Fibroblast of skin of left quadriceps (primary cell): Measurements from ENCODE around the gene PRKCE.
A peak's percentile ranks its signal among the peaks of the same experiment; 100 is the strongest.

Experiments used
- DNase-seq, 2 experiments: peaks; one replicate each; pipeline ENCODE4 v3.0.0-alpha.2; 2013; ENCODE audit warnings: low read depth in 2 of 2

Gene PRKCE

DNA sequence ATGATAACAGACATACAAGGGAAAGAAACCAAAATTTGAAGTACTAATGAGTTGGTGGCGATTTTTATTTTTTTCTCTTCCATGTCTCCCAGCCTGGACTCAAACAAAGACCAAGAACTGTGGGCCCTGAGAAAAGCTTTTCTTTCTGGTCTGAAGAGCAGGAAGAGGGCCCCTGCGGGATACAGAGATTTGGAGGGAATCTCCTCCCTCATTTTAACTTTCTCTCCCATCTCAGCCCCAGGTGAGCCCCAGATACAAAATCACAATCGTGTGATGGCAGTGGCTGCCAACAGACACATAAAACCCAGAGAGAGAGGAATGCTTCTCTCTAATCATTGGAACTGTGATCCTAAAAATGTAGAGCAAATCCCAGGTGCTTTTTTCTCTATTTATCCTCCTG, 19.5 kb upstream of the PRKCE start:
- no peak for DNase-seq

DNA sequence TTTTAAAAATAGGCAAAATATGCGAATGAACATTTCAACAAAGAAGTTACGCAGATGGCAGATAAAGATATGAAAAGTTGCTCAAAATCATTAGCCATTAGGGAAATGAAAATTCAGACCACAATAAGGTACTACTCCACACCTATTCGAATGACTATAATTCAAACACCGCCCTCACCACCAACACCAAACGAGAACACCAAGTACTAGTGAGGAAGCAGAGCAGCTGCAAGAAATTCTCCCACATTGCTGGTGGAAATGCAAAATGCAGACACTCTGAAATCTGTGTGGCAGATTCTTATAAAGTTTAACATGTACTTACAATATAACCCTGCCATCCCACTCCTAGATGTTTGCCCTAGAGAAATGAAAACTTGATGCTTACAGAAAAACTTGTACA, 17.3 kb upstream of the PRKCE start:
- no peak for DNase-seq

DNA sequence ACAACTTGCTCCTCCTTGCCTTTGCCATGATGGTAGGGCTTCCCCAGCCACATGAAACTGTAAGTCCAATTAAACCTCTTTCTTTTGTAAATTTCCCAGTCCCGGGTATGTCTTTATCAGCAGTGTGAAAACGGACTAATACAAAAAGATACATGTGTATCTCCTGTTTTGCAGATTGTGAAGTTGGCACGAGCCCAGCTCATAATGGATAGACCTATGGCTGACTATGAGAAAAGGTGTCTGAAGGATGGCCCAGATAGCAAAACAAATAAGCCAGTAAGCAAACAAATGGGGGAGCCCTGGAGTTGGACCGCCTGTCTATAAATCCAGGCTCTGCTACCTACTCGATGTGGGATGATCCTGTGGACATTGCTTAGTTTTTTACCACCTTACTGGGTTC, 15.5 kb upstream of the PRKCE start:
- no peak for DNase-seq

DNA sequence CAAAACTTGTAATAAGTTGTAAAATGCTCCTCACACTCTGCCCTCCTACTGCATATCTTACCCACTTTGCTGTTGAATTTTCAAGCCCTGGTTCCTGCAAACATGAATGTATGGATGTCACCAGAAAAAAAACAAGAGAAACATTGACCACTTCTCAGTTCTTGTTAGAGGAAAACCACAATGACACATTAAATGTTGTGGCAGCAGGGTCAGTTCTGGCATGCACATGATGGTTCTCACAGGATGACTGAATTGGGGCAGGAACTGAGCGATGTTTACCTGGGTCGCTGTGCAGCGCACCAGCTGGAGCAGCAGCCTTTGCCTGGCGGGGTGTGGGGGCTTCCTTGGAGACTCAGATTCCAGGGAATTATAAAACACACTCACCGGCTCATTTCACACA, 14.0 kb upstream of the PRKCE start:
- DNase-seq: no peak

DNA sequence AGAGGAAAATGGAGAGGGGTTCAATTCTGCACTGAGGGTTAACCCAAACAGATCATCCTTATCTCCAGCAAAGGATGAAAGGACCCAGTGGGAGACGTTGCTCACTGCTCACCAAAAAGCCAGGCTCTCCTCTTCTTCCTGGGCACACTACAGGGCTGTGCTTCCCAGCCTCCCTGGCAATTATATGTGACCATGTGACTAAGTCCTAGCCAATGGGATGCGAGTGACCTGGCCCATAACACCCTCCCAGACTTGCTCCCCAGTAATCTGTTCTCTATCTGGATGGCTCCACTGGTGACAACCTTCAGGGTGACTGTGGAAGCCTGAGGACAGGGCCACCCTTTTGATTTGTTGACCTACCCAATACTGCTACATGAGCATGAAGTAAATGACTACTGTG, 10.9 kb upstream of the PRKCE start:
- DNase-seq: no peak

DNA sequence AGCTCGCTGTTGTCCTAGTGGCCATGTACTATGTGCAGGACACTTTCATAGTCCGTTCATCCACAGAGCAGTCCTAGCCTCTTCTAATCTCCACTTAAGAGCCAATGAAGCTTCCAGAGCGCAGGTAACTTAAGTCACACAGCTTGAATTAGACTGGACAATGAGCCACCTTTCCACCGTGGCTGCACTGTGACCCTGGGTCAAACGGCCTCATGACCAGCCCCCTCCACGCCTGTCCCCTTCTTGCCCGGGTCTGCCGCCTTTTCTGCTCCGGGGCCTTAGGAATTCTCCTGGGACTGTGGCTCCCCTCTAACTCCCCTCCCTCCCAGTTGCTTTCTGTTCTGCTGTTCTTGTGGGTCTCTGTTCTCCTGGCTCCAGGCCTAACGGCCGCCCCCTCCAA, 8.4 kb upstream of the PRKCE start:
- DNase-seq: no peak

DNA sequence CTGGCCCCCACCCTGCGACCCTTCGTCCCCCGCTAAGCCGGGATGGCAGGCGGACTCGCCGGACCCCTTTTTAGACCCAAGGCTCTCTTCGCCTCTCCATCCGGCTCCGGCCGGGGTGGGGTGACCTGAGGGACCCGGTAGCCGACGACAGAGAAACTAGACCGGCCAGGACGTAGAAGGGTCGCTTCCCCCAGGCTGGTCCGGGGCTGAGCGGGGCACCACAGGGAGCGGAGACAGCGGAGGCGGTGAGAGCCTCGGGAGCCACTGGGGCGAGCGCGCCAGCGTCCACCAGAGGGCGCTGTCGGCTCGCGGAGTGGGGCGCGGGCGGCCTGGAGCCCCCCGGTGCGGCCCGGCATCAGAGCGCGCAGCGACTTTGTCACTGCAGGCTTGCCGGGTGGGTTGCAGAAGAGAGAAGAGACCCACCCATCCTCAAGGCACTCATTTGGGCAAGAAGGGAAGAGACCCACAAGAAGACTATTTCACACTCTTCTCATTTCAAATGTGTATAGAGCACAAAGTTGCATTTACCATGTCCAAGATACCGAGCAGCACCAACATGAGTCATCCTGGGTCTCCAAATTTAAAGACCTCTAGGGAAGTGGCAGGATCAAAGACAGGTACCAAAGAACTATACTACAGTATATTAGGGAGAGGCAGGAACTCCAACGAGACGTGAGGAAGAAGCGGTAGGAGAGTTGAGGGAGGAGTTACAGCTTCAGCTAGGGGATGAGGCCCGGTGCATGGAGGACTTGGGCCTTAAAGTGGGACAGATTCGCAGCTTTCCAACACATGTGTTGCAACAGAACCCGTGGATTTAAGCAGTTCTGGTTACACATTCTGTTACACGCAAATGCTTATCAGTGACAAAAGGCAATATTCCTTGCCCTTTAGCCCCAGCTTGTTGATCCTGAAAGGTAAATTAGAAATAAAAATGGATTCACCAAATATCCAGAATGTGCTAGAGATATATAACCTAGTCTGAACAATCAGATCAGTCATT, 7.6 kb upstream of the PRKCE start:
- no peak for DNase-seq

DNA sequence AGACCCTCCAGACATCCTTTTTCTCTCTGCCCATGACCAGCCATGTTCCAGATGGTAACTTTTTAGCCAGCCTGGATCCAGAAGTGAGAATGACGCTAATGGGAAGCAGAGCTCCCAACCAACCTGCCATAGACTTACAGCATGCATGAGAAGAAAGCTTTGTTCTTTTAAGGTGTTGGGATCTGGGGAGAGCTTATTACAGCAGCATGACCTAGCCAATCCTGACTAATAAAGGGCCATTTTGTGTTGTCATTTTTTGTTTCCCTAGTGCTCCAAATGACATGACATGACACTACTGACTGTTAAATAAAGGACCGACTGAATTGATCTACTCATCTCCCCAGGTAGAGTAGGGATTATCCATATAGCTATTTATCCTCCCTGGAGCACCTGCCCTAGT, 5.2 kb upstream of the PRKCE start:
- no peak for DNase-seq

DNA sequence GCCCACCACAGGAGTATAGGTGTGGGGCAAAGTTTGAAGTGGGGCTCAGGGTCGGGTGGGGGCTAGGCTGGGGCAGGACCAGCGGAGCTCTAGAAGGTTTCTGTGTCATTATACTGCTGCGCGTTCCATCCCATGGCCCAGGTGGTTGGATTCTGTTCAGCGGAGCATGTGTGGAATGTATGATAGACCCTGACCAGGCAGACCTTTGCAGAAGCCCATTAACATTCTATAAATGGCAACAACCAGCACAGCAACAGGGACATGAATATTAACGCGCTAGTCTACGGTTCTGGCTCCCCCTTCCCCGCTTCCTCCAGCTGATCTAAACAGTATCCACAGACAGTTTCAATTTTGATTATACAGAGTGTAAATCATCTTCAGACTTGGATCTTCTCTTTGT, 4.1 kb upstream of the PRKCE start:
- no peak for DNase-seq

DNA sequence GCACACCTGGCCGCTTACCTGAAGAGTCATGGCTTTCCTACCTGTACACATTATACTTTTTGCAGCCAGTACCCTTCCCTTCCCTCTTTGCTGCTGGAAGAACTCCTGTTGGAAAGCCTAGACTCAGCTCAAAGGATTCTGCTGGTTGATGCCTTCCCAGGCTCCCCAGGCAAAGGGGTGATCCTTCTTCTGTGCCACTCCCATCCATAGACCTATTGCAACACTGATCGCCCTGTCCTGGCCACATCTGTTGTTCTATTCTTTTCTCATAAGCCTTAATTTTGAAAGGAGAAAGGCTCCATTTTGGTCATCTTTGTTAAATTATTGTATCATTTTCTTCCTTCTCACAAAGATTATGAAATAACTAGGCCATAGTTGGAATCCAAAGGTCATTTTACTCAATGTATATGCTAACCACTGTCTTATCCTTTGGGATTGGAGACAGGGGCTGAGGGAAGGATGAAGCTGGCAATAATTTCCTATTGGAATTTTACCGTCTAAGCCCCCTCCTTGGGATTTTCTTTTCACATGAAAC, 3.4 kb upstream of the PRKCE start:
- no peak for DNase-seq

DNA sequence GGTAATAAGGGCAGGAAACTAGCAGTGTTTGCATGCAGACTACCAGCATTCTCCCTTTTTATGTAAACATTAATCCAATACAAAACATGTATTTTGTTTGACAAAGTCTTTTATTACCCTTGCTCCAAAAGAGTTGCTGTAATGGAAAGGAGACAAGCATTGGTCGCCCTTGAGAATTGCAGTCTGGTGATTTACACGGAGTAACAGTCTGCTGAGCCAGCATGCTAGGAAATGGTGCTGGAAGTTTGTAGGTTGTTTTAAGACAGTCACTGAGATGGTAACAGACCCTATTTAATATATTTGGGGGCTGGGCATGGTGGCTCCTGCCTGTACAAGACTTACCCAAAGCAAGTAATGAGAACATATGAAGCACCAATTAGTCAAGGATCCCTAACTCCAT, 2.8 kb upstream of the PRKCE start:
- no peak for DNase-seq

DNA sequence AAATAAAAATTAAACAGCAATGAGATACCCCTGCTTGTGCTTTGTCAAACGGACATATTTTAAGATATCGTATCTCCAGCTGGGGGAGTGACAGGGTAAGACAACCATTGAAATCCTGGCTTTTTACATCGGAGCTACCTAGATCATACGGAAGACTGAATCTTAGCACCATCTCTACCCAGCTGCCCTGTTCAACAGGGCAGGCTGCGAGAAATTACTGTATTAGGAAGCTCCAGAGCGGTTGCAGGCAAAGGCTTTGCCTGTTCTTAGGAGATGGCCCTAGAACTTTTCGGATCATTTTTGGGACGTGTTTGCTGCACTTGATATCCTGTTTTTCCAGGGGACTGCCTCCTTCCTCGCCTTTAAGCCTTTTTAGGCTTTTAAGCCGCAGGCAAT, 2.0 kb upstream of the PRKCE start:
- DNase-seq: no peak

DNA sequence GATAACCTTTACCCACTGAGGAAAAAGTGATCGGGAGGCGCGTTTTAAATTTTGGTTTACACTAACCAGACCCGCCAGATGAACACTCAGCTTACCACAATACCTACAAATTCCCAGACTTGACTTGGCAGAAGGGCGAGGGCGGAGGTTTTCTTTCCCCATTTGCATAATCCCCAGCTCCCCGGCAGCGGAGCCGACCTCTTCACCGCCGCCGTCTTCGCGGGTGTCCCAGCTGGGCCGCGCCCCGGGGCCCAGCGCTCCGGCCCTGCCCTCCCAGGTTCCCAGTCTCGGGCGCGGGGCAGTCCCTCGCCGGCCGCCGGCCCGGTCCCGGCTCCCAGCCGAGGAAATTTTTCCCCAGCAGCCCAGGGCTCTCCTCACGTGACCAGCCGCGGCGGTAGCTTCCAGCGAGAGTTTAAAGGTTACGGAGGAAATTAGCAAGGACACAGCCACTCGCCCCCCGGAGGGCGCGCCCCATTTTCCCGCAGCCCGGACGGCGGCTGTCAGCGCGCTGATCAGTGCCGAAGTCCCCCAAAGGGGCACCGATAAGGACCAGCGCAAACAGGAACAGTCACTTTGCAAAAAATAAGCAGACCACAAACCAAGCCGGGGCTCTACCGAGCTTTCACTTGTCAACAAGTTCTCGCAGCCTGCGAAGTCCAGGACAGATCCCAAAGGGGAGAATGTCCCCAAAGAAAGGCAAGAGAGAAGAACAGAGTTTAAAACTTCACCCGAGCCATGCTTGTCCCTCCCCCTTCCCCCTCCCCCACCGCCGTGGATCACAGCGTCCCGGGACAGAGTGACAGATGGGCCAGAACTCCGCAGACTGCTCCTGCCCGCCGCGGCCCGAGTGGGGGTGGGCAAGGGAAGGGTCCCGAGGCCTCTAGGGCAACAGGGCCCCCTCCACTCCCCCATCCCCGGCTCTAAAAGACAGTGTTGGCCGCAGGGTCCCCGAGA, 1.3 kb upstream of the PRKCE start:
- DNase-seq: no peak

DNA sequence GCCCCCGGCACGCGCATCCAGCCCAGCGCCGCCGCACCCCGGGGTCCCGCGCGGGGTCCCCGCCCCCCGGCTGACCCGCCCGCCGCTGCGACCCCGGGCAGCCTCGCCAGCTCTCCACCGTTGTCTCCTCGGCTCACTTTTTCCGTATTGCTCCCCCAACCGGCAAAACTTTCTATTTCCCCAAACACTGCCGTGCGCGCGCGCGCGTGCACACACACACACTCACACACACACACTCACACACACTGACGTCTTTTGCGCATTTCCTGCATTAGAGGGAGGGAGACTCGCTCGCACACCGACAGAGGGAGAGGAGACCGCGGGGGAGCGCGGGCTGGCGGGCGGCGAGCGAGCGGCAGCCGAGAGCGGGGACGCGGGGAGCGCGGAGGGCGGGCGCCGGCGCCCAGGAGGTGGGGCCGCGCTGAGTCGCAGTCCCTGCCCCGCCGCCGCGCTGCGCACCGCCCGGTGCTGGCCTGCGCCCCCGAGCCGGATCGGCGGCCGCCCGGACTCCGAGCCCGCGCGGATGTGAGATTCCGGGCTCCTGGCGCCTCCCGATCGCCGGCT, 542 bp upstream of the PRKCE start:
- peak; percentile 97 to 98 for DNase-seq

DNA sequence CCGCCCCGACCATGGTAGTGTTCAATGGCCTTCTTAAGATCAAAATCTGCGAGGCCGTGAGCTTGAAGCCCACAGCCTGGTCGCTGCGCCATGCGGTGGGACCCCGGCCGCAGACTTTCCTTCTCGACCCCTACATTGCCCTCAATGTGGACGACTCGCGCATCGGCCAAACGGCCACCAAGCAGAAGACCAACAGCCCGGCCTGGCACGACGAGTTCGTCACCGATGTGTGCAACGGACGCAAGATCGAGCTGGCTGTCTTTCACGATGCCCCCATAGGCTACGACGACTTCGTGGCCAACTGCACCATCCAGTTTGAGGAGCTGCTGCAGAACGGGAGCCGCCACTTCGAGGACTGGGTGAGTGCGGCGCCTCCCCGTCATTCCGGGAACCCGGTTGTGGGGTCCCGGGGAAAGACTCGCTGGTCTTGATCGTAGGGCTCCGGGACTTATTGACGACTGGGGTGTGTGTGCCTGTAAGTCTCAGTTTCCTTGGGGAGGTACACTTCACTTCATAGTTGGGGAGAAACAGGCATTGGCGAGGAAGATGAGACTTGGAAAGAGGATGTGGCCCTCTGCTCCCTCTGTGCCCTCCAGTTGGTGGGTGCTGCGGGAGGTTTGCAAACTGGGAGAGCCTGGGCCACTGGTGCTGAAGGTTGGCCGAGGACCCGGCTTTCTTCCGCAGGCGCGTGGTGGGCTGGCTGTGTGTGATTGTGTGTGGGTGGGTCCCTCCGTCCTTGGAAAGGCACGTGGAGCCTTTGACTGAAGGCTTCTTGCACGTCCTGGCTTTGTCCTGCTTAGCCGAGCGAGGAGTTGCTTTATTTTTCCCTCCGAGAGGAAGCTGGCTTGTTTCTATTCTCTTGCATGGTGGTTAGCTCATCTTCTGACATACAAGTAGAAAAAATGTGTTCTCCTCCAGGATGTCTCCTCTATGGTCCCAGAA, 886 bp downstream of the PRKCE start:
- no peak for DNase-seq

DNA sequence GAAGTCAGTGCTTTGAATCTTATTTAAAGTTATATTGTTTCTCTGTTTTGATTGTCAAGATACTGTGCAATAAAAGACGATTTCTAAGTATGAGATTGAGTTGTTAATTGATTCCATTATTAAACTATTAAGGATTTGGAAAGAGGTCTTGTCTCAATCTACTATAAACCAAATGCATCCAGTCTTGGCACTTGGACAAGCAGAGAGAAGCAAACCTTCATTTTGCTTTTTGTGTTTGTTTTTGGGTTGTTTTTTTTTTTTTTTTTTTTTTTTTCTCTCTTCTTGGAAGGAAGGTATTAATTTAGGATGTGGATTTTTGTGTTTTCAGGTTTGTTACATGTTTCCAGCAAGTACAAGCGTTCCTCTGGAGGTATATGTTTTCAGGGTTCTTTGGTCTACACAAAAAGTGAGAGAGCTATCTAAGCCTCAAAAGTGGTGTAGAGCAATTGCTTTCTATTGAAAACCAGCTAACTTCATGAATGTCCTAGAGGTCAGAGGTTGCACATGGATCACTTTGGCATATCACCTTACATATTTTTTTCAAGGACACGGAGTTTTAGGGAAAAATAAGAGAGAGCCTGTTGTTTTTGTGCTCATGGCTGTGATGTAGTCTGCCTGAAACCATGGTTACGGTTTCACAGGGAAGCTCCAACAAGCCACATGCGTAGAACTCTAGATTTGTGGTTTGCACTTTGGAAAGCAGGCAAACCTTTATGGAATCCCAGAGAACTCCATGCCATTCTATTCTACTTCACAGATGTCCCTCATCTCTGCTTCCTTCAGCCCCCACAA, 1.8 kb downstream of the PRKCE start:
- no peak for DNase-seq

DNA sequence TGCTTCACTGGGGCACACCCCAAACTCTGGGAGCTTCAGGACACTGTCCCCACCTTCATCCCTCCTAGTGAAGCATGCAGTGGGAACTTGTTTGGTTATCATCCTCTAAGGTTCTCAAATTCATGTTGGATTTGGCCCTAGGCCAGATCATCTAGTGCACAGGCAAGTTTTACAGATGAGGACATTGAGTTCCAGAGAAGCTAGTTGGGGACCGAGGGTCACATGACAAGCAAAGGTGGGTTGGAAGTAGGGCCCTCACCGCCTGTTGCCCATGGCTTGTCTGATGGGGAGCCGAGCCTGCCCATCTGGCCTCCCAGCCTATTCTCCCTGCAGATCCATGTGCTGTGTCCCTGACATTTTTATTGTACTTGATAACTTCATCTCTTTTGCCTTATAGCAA, 2.8 kb downstream of the PRKCE start:
- DNase-seq: no peak

DNA sequence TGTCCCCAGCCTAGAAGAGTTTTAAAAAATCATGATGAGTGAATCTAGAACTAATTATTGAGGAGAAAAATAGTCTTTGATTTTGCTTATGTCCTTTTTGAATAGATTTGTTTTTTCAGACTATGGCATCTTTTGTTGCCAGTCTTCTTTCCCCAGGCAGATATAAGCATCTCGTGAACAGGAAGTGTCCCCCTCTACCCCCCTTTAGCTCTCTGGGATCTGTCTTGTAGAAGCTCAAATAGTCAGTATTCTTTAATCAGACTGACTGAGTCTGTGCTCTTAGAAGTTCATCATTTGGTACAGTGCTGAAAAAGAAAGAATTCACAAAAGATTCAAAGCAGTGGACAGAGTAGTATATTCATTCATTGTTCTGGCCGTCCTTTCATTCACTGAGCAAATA, 10.4 kb downstream of the PRKCE start:
- DNase-seq: no peak

DNA sequence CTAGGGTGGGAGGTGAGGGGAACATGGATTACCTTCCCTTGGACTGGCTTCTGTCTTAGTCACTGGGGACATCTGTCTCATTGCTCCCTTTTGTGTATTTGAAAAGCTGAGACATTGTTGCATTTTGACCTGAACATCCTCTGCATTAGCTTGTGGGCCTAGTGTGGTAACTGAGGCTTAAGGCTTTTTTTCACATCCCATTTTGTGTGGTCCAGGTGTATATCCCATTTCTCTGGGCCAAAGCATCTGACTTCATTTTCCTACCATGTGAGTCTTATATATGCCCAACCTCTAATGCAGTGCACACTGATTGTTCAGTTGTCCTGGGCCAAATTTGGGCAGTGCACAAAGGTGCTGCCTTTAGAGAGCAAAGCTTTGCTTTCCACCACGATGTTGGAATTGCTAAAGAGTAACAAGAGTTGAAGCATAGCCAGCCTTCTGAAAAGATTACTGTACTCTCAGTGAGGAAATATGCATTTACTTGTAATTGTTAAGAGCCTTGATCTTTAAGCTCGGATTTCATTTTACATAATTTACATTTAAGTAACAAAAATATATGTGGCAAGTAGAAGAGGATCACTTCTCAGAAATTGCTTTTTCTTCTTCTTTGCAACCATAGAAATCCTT, 13.3 kb downstream of the PRKCE start:
- DNase-seq: no peak

DNA sequence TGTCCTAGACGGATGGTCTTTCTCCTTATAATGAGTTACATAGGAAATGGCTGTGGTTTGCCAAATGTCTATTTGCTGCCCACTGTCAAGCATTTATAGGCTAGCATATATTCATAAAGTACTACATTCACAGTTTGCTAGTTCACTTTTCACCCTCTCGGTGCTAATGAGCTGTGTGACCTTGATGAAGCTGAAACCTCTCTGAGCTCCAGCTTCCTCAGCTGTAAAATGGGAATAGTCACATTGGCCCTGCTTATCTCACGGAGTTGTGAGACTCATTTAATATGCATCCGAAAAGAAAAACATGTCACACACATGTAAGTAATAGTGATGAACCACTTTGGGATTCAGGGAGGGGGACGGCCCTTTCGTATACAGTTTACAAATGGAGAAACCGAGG, 17.0 kb downstream of the PRKCE start:
- no peak for DNase-seq
